HepG2 (cell line): ENCODE data around the gene HPCAL1. TPM values are rescaled to one million over a fixed set of nuclear protein-coding genes. Genes with fewer than 3 reads are reported as not detected.

ENCODE experiments used
- MXD4 ChIP-seq: IDR thresholded peaks from 2 replicates; pipeline ENCODE4 v1.6.1; 2016; ENCODE audit warnings: mild to moderate bottlenecking, missing biosample characterization, missing genetic modification reagents
- NCOA5 ChIP-seq: sonication (generic); formaldehyde crosslinking; IDR thresholded peaks from 2 replicates; pipeline ENCODE4 v1.4.0; 2020; ENCODE audit warnings: missing genetic modification reagents
- PHF5A ChIP-seq: IDR thresholded peaks from one replicate; pipeline ENCODE4 v1.6.1; 2018; ENCODE audit warnings: low read depth, missing genetic modification reagents; ENCODE audit not compliant: unreplicated experiment
- POGZ ChIP-seq: sonication (generic); formaldehyde crosslinking; IDR thresholded peaks from 2 replicates; pipeline ENCODE4 v1.4.0; 2020; ENCODE audit warnings: mild to moderate bottlenecking, missing genetic modification reagents
- RBFOX2 ChIP-seq: fragments of 200-400 bp; formaldehyde crosslinking; IDR thresholded peaks from 2 replicates; pipeline ENCODE4 v1.6.1; 2017; ENCODE audit warnings: low read depth, mild to moderate bottlenecking, low read length
- RFXANK ChIP-seq: IDR thresholded peaks from 2 replicates; pipeline ENCODE4 v1.6.1; 2016
- SALL2 ChIP-seq: sonication (generic); formaldehyde crosslinking; IDR thresholded peaks from 2 replicates; pipeline ENCODE4 v1.8.1; 2023; ENCODE audit warnings: mild to moderate bottlenecking, missing genetic modification reagents, inconsistent platforms
- SMARCC2 ChIP-seq: fragments of 450-650 bp; IDR thresholded peaks from 2 replicates; pipeline ENCODE4 v1.6.1; 2017; ENCODE audit warnings: antibody characterized with exemption, mild to moderate bottlenecking
- TARDBP ChIP-seq: sonication (generic); formaldehyde crosslinking; IDR thresholded peaks from 2 replicates; pipeline ENCODE4 v1.8.0; 2022; ENCODE audit warnings: mild to moderate bottlenecking, missing genetic modification reagents
- TCF7L2 ChIP-seq: IDR thresholded peaks from 2 replicates; pipeline ENCODE4 v1.6.1; 2011; ENCODE audit warnings: mild to moderate bottlenecking, low read depth, low read length, moderate library complexity
- ZNF263 ChIP-seq: sonication (generic); formaldehyde crosslinking; IDR thresholded peaks from 2 replicates; pipeline ENCODE4 v1.4.0; 2020; ENCODE audit warnings: missing genetic modification reagents
- ZNF329 ChIP-seq: sonication (generic); formaldehyde crosslinking; IDR thresholded peaks from 2 replicates; pipeline ENCODE4 v1.9.0; 2021; ENCODE audit warnings: low read depth, mild to moderate bottlenecking, missing genetic modification reagents
- ZNF343 ChIP-seq: sonication (generic); formaldehyde crosslinking; IDR thresholded peaks from 2 replicates; pipeline ENCODE4 v1.4.0; 2020; ENCODE audit warnings: mild to moderate bottlenecking, missing genetic modification reagents
- polyA plus RNA-seq, 8 experiments: library from polyadenylated mRNA; depleted of rRNA in 3 of 8; stranded (reverse) in 7 of 8; unstranded in 1 of 8; fragments of >200 nt; fragmentation: Illumina TruSeq in 4 of 8; extraction: Trizol in 4 of 8; gene quantifications; 2 replicates each; pipeline versions ENCODE4 v1.2.1 to v1.2.3, GENCODE V29; 2011 to 2016; ENCODE audit warnings: low read depth in 4 of 8, missing spikeins in 1 of 8, mixed read lengths in 1 of 8; ENCODE audit not compliant: insufficient read depth in 1 of 8
- total RNA-seq, 5 experiments: library from RNA; depleted of rRNA; stranded (reverse); fragments of >200 nt; fragmentation: Illumina TruSeq; extraction: Trizol; gene quantifications; 2 replicates each; pipeline ENCODE4 v1.2.3, GENCODE V29; 2016; ENCODE audit warnings: low read depth in 1 of 5
- TF ChIP-seq, protein P1 (sequence below), 2 experiments: sonication (generic) in 1 of 2; formaldehyde crosslinking in 1 of 2; IDR thresholded peaks; 2 replicates each; pipeline versions ENCODE4 v1.6.1 to v1.9.0; 2014 to 2022; ENCODE audit warnings: antibody characterized with exemption in 1 of 2, borderline replicate concordance in 1 of 2, inconsistent platforms in 1 of 2, low read depth in 1 of 2, missing genetic modification reagents in 1 of 2
- TF ChIP-seq, protein P2 (sequence below): IDR thresholded peaks from 2 replicates; pipeline ENCODE4 v1.6.1; 2016; ENCODE audit warnings: low read depth, control low read depth
- TF ChIP-seq, protein P3 (sequence below): IDR thresholded peaks from 2 replicates; pipeline ENCODE4 v1.6.1; 2016; ENCODE audit warnings: low read depth
- TF ChIP-seq, protein P4 (sequence below): sonication (generic); formaldehyde crosslinking; IDR thresholded peaks from 2 replicates; pipeline ENCODE4 v1.5.0; 2020; ENCODE audit warnings: missing genetic modification reagents

Gene HPCAL1
- total and polyA plus RNA-seq, 2 of the 13 experiments (the other 11 are each of a cell fraction or from before 2014, with no cell fraction given), result 29.5 to 29.9 TPM

DNA sequence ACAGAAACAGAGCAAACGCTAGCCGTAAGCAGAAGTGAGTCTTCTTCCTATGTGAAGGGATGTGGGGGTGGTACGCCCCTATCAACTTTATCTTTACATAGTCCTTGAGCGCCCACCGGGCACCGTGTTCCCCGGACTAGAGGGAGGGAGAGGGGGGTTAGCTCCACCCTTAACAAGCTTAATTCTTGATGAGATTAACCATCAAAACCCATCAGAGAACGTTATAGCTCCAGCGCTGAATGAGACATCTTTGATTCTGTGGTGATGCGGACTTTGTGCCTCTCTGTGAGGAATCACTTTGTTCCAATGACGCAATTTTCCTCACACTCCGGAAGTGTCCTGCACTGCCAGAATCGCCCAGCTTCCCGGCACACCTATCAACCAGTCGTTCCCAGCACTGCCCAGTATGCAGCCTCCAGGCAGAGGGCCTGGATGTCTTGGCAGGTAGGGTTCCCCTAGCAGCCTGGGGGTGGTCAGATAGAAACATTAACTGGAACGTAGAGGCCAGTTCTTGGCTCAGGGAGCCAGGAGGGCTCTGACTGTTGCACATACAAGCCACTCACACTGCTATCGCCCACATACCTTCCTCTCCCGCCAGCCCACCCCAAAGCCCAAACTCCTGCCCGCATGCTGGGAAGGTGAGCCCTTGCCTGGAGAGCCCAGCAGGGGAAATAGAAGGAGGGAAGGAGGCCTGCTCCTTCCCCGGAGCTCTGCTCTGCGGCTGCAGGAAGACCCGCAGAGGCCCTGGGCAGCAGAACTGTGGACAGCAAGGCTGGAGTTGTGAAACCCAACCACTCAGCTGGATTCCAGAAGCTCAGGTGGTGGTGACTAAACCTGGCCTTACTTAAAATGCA, 147.4 kb downstream of the HPCAL1 start (continued):
- TF ChIP-seq NCOA5 (CRISPR knock-in tag), result no peak
- TF ChIP-seq SMARCC2, result no peak
- TF ChIP-seq SALL2 (CRISPR knock-in tag), result peak; percentile 78
- peak; percentile 94 for TF ChIP-seq TARDBP (CRISPR knock-in tag)
- peak; percentile 86 for TF ChIP-seq RFXANK (CRISPR knock-in tag)
- TF ChIP-seq, protein P1, sequence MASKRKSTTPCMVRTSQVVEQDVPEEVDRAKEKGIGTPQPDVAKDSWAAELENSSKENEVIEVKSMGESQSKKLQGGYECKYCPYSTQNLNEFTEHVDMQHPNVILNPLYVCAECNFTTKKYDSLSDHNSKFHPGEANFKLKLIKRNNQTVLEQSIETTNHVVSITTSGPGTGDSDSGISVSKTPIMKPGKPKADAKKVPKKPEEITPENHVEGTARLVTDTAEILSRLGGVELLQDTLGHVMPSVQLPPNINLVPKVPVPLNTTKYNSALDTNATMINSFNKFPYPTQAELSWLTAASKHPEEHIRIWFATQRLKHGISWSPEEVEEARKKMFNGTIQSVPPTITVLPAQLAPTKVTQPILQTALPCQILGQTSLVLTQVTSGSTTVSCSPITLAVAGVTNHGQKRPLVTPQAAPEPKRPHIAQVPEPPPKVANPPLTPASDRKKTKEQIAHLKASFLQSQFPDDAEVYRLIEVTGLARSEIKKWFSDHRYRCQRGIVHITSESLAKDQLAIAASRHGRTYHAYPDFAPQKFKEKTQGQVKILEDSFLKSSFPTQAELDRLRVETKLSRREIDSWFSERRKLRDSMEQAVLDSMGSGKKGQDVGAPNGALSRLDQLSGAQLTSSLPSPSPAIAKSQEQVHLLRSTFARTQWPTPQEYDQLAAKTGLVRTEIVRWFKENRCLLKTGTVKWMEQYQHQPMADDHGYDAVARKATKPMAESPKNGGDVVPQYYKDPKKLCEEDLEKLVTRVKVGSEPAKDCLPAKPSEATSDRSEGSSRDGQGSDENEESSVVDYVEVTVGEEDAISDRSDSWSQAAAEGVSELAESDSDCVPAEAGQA (IDR thresholded peaks at IDR 0.05; ENCODE audit: low read depth), result peak; percentile 93
- TF ChIP-seq, protein P1 (CRISPR knock-in tag; IDR thresholded peaks at IDR 0.05; ENCODE audit: borderline replicate concordance), result no peak
- TF ChIP-seq, protein P2, sequence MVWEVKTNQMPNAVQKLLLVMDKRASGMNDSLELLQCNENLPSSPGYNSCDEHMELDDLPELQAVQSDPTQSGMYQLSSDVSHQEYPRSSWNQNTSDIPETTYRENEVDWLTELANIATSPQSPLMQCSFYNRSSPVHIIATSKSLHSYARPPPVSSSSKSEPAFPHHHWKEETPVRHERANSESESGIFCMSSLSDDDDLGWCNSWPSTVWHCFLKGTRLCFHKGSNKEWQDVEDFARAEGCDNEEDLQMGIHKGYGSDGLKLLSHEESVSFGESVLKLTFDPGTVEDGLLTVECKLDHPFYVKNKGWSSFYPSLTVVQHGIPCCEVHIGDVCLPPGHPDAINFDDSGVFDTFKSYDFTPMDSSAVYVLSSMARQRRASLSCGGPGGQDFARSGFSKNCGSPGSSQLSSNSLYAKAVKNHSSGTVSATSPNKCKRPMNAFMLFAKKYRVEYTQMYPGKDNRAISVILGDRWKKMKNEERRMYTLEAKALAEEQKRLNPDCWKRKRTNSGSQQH (CRISPR knock-in tag), result peak; percentile 98
- peak; percentile 95 for TF ChIP-seq ZNF343 (CRISPR knock-in tag)
- peak; percentile 87; the same call in 1 of the 2 replicates for TF ChIP-seq MXD4
- no peak for TF ChIP-seq ZNF263 (CRISPR knock-in tag)
- no peak for TF ChIP-seq ZNF329 (CRISPR knock-in tag)
- peak; percentile 82 for TF ChIP-seq POGZ (CRISPR knock-in tag)
- TF ChIP-seq RBFOX2, result peak; percentile 71
- TF ChIP-seq PHF5A (CRISPR knock-in tag), result peak; percentile 88
- TF ChIP-seq, protein P3, sequence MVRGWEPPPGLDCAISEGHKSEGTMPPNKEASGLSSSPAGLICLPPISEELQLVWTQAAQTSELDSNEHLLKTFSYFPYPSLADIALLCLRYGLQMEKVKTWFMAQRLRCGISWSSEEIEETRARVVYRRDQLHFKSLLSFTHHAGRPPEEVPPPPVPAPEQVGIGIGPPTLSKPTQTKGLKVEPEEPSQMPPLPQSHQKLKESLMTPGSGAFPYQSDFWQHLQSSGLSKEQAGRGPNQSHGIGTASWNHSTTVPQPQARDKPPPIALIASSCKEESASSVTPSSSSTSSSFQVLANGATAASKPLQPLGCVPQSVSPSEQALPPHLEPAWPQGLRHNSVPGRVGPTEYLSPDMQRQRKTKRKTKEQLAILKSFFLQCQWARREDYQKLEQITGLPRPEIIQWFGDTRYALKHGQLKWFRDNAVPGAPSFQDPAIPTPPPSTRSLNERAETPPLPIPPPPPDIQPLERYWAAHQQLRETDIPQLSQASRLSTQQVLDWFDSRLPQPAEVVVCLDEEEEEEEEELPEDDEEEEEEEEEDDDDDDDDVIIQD (CRISPR knock-in tag), result peak; percentile 83
- TF ChIP-seq TCF7L2, result no peak
- TF ChIP-seq, protein P4, sequence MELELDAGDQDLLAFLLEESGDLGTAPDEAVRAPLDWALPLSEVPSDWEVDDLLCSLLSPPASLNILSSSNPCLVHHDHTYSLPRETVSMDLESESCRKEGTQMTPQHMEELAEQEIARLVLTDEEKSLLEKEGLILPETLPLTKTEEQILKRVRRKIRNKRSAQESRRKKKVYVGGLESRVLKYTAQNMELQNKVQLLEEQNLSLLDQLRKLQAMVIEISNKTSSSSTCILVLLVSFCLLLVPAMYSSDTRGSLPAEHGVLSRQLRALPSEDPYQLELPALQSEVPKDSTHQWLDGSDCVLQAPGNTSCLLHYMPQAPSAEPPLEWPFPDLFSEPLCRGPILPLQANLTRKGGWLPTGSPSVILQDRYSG (CRISPR knock-in tag), result peak; percentile 82; the same call in 1 of the 2 replicates
